MM.1S (cell line): ENCODE measurements around the gene ADGRG2.
A peak's percentile ranks its signal among the peaks of the same experiment; 100 is the strongest.

Experiments used
- DNase-seq: peaks from one replicate; pipeline ENCODE4 v3.0.0-alpha.2; 2015
- H2AFZ ChIP-seq: fragments of 300-600 bp; sonication (generic); 2 replicates; pipeline ENCODE4 v1.6.0; 2016; ENCODE audit warnings: antibody characterized with exemption, low read length
- H3F3A ChIP-seq: fragments of 300-600 bp; sonication (generic); 2 replicates; pipeline ENCODE4 v1.6.1; 2016; ENCODE audit warnings: mild to moderate bottlenecking, antibody characterized with exemption, low read length, moderate library complexity, mixed read lengths; ENCODE audit not compliant: insufficient read depth
- H3K27ac ChIP-seq: fragments of 300-600 bp; sonication (generic); 2 replicates; pipeline ENCODE4 v1.5.1; 2016; ENCODE audit warnings: mild to moderate bottlenecking, low read length
- H3K27me3 ChIP-seq: fragments of 300-600 bp; sonication (generic); replicated peaks from 2 replicates; pipeline ENCODE4 v1.6.0; 2016; ENCODE audit warnings: low read length; ENCODE audit not compliant: insufficient read depth
- H3K36me3 ChIP-seq: fragments of 300-600 bp; sonication (generic); replicated peaks from 2 replicates; pipeline ENCODE4 v1.6.1; 2016; ENCODE audit warnings: mild to moderate bottlenecking, low read length, mixed read lengths; ENCODE audit not compliant: insufficient read depth
- H3K4me1 ChIP-seq: fragments of 300-600 bp; sonication (generic); 2 replicates; pipeline ENCODE4 v1.6.1; 2016; ENCODE audit warnings: low read length, mixed read lengths
- H3K4me2 ChIP-seq: fragments of 300-600 bp; sonication (generic); 2 replicates; pipeline ENCODE4 v1.6.0; 2016; ENCODE audit warnings: low read depth, low read length
- H3K4me3 ChIP-seq: fragments of 300-600 bp; sonication (generic); 2 replicates; pipeline ENCODE4 v1.5.1; 2016; ENCODE audit warnings: low read length, mixed read lengths
- H3K79me2 ChIP-seq: fragments of 300-600 bp; sonication (generic); 2 replicates; pipeline ENCODE4 v1.6.1; 2016; ENCODE audit warnings: mixed run types, low read length, mixed read lengths
- H3K9ac ChIP-seq: fragments of 300-600 bp; sonication (generic); 2 replicates; pipeline ENCODE4 v1.6.1; 2016; ENCODE audit warnings: low read length, mixed read lengths
- H3K9me2 ChIP-seq: fragments of 300-600 bp; sonication (generic); replicated peaks from 2 replicates; pipeline ENCODE4 v1.6.1; 2016; ENCODE audit warnings: mild to moderate bottlenecking, low read length, mixed read lengths; ENCODE audit not compliant: insufficient read depth
- H3K9me3 ChIP-seq: fragments of 300-600 bp; sonication (generic); replicated peaks from 2 replicates; pipeline ENCODE4 v1.6.1; 2016; ENCODE audit warnings: mild to moderate bottlenecking, low read length, mixed read lengths; ENCODE audit not compliant: insufficient read depth
- H4K20me1 ChIP-seq: fragments of 300-600 bp; sonication (generic); 2 replicates; pipeline ENCODE4 v1.6.1; 2016; ENCODE audit warnings: mild to moderate bottlenecking, low read length, moderate library complexity, mixed read lengths; ENCODE audit not compliant: insufficient read depth
- CTCF ChIP-seq: fragments of 300-600 bp; sonication (generic); IDR thresholded peaks from 2 replicates; pipeline ENCODE4 v1.5.1; 2016; ENCODE audit warnings: antibody characterized with exemption, low read length, mixed read lengths
- EZH2 ChIP-seq: fragments of 300-600 bp; sonication (generic); optimal IDR thresholded peaks from 2 replicates; pipeline ENCODE3; 2017; ENCODE audit warnings: low read depth, mild to moderate bottlenecking, antibody characterized with exemption, low read length, mixed read lengths
- EZH2phosphoT487 ChIP-seq: fragments of 300-600 bp; sonication (generic); IDR thresholded peaks from 2 replicates; pipeline ENCODE4 v1.6.1; 2018; ENCODE audit warnings: antibody characterized with exemption, low read length

Gene ADGRG2

GRCh38 chrX:19121898-19122640 is at the start of gene ADGRG2:
TSS of gene ADGRG2 (minus strand) at chrX:19122468. CDS start at chrX:19068834, 53,634 bp downstream.
- Histone ChIP-seq H3K79me2 (no peaks in the 10 kb centered on the region), H3K27ac (no peak within 1 kb of the TSS), H4K20me1 (no peaks in the 10 kb centered on the region), H3K4me2 (peak within 1 kb of the TSS; percentile 34; the same call in 1 of the 2 replicates), H3K4me1 (no peaks in the 10 kb centered on the region), H3K9me2 (no peaks in the 10 kb centered on the region), H3K36me3 (no peaks in the 10 kb centered on the region), H3K9ac (no peak within 1 kb of the TSS), H3K4me3 (peak within 1 kb of the TSS; percentile 20; the same call in 1 of the 2 replicates), H3F3A (no peaks in the 10 kb centered on the region), H3K27me3 (no peaks in the 10 kb centered on the region), H2AFZ (no peak within 1 kb of the TSS), H3K9me3 (no peaks in the 10 kb centered on the region)
- TF ChIP-seq CTCF (no peak), EZH2phosphoT487 (no peak), EZH2 (no peak)
- DNase-seq, result no peak

- Histone ChIP-seq H3K4me2 (no peak overlapping the region), H3K36me3 (no peaks in the 10 kb centered on the region)
- TF ChIP-seq EZH2phosphoT487 (no peak), CTCF (no peak), EZH2 (no peak)
These were observed 46.3 kb upstream of the ADGRG2 start for GRCh38 chrX:19168609-19169008.

GRCh38 chrX:19162851-19163250 is 40.6 kb upstream of the ADGRG2 start:
- no peaks in the 10 kb centered on the region for H3K9me2 ChIP-seq
- no peak overlapping the region for H3K4me2 ChIP-seq
- H3K36me3 ChIP-seq, result no peaks in the 10 kb centered on the region
- TF ChIP-seq EZH2 (no peak), EZH2phosphoT487 (no peak), CTCF (no peak)
- DNase-seq, result no peak
- no peaks in the 10 kb centered on the region for H3K27me3 ChIP-seq
- no peak overlapping the region for H3K4me3 ChIP-seq
- H3K79me2 ChIP-seq, result no peaks in the 10 kb centered on the region
- H3K27ac ChIP-seq, result no peak overlapping the region
- H3F3A ChIP-seq, result no peaks in the 10 kb centered on the region
- no peak overlapping the region for H3K9ac ChIP-seq
- no peaks in the 10 kb centered on the region for H3K9me3 ChIP-seq
- H3K4me1 ChIP-seq, result no peaks in the 10 kb centered on the region
- no peaks in the 10 kb centered on the region for H4K20me1 ChIP-seq
- no peak overlapping the region for H2AFZ ChIP-seq

More at GRCh38 chrX:19168609-19169008, 46.3 kb upstream of the ADGRG2 start:
- Histone ChIP-seq H3K9me3 (no peaks in the 10 kb centered on the region), H3K27ac (no peak overlapping the region), H3K9me2 (no peaks in the 10 kb centered on the region), H3K4me3 (no peak overlapping the region), H3K4me1 (no peaks in the 10 kb centered on the region), H3K27me3 (no peaks in the 10 kb centered on the region), H3K79me2 (no peaks in the 10 kb centered on the region), H3F3A (no peaks in the 10 kb centered on the region), H3K9ac (no peak overlapping the region), H2AFZ (no peak overlapping the region), H4K20me1 (no peaks in the 10 kb centered on the region)
- DNase-seq, result no peak
